ENCODE results near the gene PCDH12.
"Not testable (repeated sequence)": the region's sequence is repeated elsewhere in the genome, so short reads cannot be mapped to it uniquely, and the experiment has no call there.

The PCDH12 gene

DNA sequence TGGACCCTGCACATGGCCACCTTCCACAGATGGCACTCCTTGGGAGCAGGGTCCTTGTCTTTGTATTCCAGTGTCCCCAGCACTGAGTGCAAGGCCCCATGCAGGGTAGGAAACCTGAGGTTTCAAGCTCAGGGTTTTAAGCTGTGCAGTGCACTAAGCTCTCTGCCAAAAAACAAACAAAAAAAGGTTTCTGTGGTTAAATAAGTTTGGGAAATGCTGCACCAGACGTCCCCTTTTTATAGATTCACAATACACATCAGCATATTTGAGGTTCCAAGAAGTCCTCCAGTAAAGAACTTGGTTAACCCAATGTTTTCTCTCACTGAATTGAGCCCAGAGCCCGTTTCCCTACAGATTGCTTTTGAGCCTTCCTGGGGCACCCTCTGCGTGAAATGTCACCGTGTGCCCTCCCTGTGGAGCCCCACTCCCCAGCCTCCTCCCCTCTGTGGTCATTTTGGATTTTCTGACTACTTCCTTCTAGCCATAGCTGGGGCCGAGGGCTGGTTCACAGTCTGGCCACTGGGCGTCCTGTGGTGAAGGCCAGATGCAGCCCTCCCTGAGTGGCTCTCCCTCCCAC, 17.2 kb downstream of the PCDH12 start:
- no peak for DNase-seq (ENCODE audit: low read depth, low spot score)

DNA sequence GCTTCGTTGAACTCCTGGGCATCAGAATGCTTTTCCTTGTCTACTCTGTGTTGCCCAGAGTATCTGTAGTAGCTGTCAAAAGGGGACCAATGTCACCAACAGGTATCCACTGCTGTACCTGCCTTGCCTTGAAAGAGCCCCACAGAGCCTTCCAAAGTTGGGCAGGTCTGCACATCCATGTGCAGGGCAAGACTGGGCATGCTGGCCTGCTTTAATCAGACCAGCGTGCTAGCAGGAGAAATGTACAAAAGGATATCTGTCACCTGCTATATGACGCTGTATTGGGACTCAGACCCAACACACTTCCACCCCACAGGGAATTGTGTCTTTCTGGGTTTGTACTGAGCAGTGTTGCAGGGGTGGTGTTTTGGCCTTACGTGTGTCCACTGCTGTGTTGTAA, 22.5 kb downstream of the PCDH12 start:
- DNase-seq (ENCODE audit: low read depth, low spot score) = no peak

DNA sequence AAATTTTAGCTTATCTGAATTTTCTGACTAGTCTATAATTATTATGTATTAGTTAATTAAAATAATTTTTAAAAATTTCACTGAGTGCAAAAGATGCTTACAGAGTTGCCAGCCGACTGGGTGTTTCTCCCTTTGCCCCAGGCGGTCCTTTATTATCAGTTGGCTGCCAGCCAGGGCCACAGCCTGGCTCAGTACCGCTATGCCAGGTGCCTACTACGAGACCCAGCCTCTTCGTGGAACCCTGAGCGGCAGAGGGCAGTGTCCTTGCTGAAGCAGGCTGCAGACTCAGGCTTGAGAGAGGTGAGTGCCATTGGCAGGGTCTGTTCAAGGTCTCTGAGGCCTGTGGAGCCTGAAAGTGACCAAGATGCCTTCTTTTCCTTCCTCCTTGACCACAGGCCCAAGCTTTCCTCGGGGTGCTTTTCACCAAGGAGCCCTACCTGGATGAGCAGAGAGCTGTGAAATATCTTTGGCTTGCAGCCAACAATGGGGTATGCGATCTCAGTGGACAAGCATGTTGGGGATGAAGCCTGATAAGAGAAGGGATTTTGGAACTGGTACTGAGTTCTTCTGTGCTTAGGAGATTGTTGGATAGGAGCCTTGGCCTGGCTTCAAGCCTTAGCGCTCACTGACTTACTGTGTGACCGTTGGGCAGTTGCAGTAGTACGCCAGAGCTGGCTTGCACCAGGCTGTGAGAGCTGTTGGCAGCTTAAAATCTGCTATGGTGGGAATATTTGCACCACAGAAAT, 23.7 kb downstream of the PCDH12 start:
- no peak for DNase-seq (ENCODE audit: low read depth, low spot score)

DNA sequence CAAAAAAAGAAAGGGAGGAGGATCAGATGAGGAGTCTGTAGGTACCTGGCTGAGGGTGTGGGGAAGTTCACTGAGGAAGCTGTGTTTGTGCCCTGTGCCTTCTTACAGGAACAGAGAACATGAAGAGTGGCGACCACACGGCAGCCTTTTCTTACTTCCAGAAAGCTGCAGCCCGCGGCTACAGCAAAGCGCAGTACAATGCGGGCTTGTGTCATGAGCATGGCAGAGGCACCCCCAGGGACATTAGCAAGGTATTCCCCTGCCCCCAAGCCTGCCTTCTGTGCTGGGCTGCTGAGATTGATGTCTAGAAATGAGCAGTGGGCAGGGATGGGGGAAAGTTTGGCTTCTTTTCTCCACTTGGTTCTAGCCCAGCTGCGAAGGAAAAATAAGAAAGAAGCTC, 24.9 kb downstream of the PCDH12 start:
- no peak for DNase-seq (ENCODE audit: low read depth, low spot score)

DNA sequence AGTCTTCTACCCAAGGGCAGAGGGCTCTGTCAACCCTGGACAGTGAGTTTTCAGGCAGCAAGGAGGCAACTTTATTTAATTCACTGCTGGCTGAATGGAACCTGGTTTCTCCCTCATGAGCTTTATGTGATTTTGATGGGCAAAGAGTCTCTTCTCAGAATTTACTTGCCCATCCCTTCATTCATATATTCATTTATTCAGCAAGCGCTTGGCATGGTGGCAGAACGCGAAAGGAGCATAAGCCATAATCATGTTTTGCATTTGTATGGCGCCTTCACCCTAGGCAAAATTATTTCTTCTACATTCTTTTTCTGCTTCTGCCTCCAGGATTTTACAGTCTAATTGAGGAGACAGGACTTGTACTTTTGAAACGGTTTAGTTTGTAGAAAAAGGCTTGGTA, 26.3 kb downstream of the PCDH12 start:
- no peak for DNase-seq (ENCODE audit: low read depth, low spot score)

DNA sequence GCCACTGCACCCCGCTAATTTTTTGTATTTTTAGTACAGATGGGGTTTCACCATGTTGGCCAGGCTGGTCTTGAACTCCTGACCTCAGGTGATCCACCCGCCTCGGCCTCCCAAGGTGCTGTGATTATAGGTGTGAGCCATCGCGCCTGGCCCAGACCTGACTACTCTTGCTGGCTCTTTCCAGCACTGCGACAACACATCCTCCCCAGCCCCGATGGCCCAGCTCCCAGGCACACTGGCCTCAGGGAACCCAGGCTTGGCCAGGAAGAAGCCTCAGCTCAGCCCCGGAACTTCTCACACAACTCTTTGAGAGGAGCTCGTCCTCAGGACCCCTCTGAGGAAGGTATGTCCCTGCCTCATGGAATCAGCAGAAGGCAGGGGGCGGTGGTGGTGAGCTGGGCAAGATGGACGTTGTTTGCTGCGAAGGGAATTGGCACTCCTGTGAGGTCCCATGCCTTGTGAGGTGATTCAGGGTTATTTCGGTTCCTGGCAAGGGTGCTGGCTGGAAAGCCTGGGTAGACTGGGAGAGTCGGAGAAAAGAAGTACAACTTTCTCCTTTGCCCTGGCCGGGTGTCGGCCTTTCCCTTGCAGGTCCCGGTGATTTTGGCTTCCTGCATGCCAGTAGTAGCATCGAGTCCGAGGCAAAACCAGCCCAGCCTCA, 28.5 kb downstream of the PCDH12 start:
- DNase-seq (ENCODE audit: low read depth, low spot score) = no peak

DNA sequence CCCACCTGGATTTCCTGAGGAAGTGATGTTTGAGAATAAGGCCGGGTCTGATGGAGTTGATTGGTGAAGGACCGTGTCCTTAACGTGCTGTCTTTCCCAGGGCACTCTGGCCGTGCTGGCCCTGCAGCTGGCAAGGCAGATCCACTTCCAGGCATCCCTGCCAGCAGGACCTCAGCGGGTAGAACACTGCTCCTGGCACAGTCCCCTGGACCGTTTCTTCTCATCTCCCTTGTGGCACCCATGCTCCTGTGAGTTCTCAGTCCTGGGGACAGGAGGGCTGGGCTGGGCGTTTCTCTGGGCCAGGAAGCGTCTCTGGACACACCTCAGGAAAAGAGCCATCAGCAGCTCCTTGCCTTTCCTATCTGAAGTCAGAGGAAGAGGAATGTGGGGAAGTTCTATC, 30.0 kb downstream of the PCDH12 start:
- no peak for DNase-seq (ENCODE audit: low read depth, low spot score)

DNA sequence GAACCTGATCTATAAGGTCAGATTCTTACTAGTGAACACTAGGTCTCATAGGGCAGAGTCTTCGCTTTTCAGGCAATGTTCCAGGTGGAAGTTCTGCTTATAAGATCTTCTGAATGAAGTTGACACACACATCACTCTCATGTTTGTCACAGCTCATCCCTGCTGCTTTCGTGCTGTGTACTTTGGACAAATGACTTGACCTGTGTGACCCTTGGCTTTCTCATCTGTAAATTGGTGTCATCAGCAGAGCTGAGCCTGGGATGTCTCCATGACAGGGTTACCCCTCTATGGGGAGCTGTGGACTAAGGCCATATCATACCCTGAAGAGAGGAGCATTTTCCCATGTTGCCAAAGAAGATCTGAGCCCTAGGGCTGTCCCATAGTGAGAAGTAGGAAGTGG, 31.6 kb downstream of the PCDH12 start:
- no peak for DNase-seq (ENCODE audit: low read depth, low spot score)

DNA sequence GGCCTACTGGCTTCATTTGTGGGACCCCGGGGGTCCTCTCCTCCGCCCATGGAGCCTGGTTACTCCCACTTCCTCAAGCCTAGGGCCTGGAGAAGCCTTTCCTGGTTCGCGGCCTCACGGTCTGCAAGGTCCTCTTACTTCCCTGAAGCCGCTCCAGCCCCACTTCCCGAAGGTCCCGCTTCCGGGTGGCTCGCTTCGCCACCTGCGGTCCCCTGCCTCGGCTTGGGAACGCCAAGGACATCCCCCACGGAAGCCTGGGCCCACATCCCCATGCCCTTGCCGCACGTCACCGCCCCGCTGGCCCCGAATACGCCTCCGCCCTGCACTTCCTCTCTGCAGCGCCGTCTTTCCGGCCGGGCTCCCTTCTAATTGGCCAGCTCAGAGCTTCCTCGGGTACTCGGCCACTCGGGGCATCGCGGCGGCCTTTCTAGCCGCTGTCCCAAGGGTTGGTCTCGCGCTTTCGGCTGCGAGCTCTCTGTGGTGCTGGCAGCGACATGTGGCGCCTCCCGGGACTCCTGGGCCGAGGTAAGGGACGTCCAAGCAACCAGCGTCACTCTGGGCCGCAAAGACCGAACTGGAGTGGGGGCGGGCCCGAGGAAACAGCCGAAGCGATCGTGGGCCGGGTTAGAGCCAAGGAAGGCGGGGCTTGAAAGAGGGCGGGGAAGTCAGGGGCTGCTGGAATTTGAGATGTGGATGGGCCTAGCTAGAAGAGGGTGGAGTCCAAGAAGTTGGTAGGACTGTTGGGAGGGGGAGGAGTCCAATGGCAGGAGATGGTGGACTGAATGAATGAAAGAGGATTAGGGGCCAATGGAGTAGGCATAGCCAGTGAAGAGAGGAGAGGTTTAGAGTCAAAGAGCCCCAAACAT, 34.3 kb downstream of the PCDH12 start, which contains the start of gene DELE1:
DELE1 (plus strand) TSS at position 424 of the 866 bp plus-strand sequence; CDS start at position 495, 71 bp downstream.
- DNase-seq (ENCODE audit: low read depth, low spot score) = peak; percentile 87

DNA sequence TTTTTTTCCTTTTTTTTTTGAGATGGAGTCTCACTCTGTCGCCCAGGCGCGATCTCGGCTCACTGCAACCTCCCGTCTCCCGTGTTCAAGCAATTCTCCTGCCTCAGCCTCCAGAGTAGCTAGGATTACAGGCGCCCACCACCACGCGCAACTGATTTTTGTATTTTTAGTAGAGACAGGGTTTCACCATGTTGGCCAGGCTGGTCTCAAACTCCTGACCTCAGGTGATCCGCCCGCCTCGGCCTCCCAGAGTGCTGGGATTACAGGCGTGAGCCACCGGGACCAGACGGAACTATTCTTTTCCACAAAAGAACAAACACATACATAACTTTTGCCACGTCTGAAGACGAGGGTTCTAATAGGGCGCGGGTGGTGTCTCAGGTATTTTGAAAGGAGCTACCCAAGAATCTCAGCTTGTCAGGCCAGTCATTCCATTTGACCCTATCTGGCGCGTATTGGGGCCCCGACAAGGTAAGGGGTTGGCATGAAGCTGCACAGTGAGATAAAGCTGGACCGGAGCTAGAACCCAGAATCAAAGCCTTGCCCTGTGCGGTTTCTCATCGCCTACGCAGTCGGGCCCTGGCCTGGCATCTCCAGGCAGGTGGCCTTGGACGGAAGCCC, 35.1 kb downstream of the PCDH12 start:
- not testable (repeated sequence) for DNase-seq (ENCODE audit: low read depth, low spot score)

DNA sequence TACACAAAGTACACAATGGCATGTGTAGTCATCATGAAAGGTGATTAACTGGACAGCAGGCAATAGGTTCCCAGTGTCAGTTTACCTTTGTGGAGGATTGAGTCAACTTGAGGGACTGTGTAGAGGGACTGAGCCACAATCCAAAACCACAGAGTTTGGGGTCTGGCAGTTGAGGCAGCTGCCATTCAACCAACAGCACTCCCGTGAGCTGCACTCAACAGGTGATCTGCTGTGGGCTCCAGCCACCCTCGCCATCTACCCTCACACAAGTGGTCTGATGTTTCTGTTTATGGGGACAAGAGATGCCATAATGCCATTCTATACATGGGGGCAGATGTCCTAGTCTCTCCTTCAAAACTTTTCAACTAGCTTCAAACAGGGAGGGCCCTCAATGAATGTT, 37.2 kb downstream of the PCDH12 start:
- DNase-seq (ENCODE audit: low read depth, low spot score) = no peak

DNA sequence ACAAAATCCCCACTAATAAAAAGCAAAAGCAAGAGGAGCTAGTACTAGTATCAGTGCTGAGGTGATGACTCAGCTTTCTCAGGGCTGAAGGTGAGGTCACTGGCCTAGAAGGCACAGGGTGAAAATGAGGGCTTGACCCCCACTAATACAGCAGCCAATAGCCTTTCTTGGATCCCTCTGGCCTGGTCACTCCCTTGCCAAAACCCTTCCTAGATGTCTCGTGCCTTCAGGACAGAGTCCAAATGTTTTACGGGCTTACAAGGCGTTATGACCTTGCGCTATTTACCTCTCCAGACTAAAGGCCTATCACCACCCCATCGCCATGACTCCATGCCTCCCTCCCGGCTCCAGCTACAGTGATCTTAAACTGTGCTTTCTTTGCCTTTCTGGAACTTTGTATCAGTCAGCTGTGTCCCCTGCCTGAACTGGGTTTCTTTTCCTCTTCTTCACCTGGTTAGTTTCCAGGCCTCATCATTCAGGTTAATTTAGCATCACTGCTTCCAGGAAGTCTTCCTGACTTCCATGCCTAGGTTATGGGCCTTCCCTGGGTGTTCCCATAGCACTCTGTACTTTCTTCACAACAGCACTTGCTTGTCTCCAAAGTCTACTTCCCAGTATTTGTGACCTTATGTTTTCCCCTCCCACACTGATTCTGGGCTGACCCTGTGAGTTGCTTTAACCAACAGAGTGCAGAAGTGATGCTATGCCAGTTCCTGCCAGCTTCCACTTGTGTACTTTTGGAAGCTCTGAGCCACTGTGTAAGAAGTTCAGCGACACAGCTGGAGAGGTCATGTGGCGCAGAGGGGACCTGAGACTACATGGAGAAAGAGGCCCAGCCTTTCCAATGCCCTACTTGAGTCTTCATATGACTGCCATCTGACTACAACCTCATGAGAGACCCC, 38.5 kb downstream of the PCDH12 start:
- no peak for DNase-seq (ENCODE audit: low read depth, low spot score)

DNA sequence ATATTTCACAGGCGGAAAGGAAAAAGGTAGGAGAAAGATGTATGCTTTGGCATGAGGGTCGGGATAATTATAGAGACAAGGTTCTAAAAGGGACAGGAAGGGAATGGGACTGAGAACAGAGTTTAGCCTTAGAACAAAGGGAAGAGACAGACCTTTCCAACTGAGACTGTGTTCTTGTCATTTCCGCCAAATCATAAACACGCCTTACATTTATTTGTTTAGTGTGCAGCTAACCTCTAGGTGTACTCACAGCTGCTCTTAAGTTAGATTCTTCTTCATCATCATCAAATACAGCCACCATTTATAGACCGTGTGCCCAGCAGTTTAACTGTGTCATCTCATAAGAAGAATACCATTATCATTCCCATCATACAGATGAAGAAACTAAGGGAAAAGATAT, 40.2 kb downstream of the PCDH12 start:
- no peak for DNase-seq (ENCODE audit: low read depth, low spot score)

DNA sequence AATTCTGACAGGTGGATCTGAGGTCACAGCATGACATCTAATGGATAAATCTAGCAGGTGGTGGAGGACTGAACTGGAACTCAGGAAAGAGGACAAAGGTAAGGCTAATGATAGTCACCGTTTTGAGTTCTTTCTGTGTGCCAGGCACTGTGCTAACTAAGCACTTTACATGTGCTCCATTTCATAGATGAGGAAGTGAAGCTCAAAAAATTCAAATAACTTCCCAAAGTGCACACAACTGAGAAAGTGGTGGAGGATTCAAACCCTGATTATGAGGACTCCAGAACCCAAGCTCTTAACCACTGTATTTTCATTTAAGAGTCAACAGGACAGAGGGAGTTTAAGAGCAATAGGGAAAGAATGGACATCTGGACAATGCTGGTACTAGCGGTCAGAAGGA, 41.5 kb downstream of the PCDH12 start:
- no peak for DNase-seq (ENCODE audit: low read depth, low spot score)

DNA sequence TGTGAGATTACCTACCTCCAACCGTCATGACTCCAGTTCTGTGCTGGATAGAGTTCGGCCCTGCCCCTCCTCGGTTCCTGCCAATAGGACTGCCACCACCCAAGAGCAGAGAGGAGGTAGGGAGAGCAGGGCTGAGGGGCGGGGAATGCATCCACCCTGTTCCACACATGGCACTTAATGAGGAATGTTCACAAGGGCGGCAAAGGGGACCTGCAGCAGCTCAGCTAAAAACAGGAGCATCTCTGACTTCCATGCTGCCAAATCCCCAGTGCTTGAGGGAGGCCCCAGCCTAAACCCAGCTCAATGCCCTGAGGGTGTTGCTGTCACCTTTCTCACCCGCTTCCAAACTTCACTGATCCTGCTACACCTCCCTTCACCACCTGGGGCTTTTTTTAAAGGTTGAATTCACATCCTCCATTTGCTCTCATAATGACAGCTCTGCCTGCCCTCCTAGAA, 42.1 kb downstream of the PCDH12 start:
- DNase-seq (ENCODE audit: low read depth, low spot score) = peak; percentile 33

DNA sequence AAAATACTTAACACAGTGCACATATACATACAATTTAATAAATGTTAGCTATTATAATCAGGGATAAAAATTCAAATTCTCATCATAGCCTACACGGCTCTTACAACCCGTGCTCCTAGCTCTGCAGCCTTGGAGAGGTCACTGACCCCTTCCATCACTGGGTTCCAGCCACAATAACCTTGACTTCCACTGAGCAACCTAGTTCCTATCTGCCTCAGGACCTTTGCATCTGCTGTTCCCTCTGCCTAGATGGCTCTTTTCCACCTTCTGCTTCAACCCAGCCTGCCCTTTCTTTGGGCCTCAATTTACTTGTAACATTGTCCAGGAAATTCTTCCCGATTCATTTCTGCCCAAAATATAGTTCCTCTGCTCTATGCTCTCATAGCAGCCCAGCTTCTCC, 43.2 kb downstream of the PCDH12 start:
- DNase-seq (ENCODE audit: low read depth, low spot score) = no peak

DNA sequence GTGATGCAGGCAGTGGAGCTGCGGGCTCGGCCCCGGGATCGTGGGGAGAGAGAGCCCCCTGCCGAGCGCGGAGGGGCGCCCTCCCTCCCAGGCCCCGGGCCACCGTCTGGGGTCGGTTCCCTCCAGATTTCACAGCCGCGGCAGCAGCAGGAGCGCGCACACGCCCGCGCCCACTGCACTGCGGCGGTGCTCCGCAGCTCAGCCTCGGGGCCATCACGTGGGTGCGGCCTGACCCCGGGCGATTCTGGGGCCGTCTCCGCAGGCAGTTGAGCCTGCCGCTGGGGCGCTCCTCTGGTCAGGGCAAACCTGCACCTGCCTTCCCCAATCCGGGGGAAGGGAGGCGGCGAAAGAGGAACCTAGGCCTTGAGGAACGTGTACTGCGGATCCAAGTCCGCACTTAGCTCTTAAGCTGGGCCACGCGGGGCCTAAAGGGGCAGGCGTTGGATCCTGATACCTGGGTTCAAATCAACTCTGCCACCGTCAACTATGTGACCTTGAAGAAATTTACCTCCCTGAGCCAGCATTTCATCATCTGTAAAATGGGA, 43.7 kb downstream of the PCDH12 start:
- DNase-seq (ENCODE audit: low read depth, low spot score) = peak; percentile 28

DNA sequence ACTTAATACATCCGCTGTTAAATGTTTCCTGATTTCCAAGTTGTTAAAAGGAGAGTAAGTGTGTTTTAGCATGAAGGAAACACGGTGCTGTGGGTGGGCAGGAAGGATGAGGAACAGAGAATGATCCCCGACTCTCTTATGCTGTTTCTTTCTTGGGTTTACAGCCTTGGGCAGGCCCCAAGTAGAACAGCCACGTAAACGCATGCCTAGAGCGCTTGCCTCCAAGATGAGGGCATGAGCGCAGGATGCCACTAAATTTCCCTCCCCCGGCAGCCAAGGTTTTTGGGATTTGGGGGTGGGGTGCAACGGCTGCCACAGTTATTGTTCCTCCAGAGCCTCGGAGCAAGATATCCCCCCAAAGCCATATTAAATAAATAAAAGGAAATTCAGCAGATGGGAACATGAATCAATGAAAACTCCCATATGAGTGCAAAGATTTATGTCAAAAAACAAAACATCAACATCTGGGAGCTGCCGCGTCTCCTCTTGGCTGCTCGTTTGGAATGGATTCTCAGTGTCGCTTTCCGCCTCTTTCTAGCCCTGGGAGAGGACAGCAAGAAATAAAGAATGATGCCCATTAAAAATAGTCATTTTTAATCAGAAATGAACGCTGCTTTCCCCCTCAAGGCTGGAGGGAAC, 44.3 kb downstream of the PCDH12 start:
- DNase-seq (ENCODE audit: low read depth, low spot score) = no peak

DNA sequence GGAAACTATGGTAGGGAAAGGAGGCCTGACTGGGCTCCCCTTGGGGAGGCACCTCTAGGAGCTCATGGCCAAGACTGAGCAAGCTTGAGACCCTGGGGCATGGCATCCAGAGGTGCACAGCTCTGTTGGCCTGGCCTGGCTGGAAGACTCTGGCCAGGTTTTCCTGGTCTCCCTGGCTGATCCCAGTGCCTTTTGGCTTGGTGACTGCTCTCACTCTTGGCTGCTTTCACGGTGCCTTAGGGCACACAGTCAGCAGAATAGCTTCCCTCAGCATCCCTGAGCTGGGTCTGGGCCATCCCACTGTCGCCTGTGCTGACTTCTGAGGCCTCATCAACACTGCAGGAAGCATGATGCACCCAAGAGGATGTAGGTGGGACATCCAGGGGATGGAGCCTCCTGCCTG, 47.7 kb downstream of the PCDH12 start:
- no peak for DNase-seq (ENCODE audit: low read depth, low spot score)

DNA sequence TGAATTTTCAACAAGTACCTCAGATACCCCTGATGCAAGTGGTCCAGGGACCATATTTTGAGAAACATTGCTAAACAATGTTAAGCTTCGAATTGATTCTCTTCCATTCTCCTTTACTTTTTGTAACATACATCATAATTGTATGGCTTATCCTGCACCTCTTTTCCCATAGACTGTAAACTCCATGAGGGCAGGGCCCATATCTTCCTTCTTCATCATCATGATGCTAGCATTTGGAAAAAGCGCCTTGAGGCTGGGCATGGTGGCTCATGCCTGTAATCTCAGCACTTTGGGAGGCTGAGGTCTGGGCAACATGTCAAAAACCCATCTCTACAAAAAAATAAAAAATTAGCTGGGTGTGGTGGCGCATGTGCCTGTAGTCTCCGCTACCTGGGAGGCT, 48.8 kb downstream of the PCDH12 start:
- DNase-seq (ENCODE audit: low read depth, low spot score) = no peak

All from iPS DF 19.7 (cell line).